Panc1 (cell line): Measurements from ENCODE around the gene PRODH2. TPM values are rescaled to one million over a fixed set of nuclear protein-coding genes. Genes with fewer than 3 reads are reported as not detected.

Experiments used
- ATAC-seq: fragments of 200-7000 bp; cut with Tn5 transposase; 2 replicates; pipeline ENCODE4 v1.9.1; 2020; ENCODE audit warnings: mild to moderate bottlenecking, moderate library complexity
- BruUV-seq: library from RNA; stranded (reverse); fragments of 400-500 nt; replicated peaks from 2 replicates; lab custom pipeline; 2021; lab: Mats Ljungman, UMichigan
- CTCF ChIA-PET: fragments of 300-600 bp; sonication (Branson Sonifier 250); formaldehyde crosslinking; loops from one replicate; lab custom pipeline; 2022; ENCODE audit warnings: antibody characterized with exemption; lab: Charles Lee
- POLR2A ChIA-PET: fragments of 300-600 bp; sonication (Branson Sonifier 250); formaldehyde crosslinking; loops from one replicate; lab custom pipeline; 2022; ENCODE audit warnings: antibody characterized with exemption; lab: Charles Lee
- DNase-seq: peaks from one replicate; pipeline ENCODE4 v3.0.0-alpha.2; 2010; ENCODE audit warnings: low read depth, low spot score
- H3K27ac ChIP-seq: 2 replicates; pipeline ENCODE4 v1.5.1; 2011; ENCODE audit warnings: mild to moderate bottlenecking, low read length, inconsistent platforms
- H3K27me3 ChIP-seq: fragments of 200-500 bp; sonication (Bioruptor generic); 2 replicates; pipeline ENCODE4 v1.6.0; 2014; ENCODE audit warnings: low read length, inconsistent platforms; ENCODE audit not compliant: control insufficient read depth, insufficient read depth
- H3K36me3 ChIP-seq: fragments of 200-500 bp; sonication (Bioruptor generic); 2 replicates; pipeline ENCODE4 v1.5.1; 2014; ENCODE audit warnings: inconsistent platforms, mild to moderate bottlenecking, low read length, moderate library complexity; ENCODE audit not compliant: control insufficient read depth, insufficient read depth
- H3K4me1 ChIP-seq: 2 replicates; pipeline ENCODE4 v1.5.1; 2011; ENCODE audit warnings: inconsistent platforms, mild to moderate bottlenecking, low read length, moderate library complexity; ENCODE audit not compliant: control insufficient read depth, insufficient read depth
- H3K4me3 ChIP-seq, 2 experiments: 2 replicates each; pipeline ENCODE4 v1.5.1; 2011 to 2012; ENCODE audit warnings: low read depth in 2 of 2, low read length in 2 of 2, mild to moderate bottlenecking in 2 of 2, inconsistent platforms in 1 of 2, moderate library complexity in 1 of 2
- H3K9me3 ChIP-seq: fragments of 200-500 bp; sonication (Bioruptor generic); 2 replicates; pipeline ENCODE4 v1.5.1; 2014; ENCODE audit warnings: low read depth, mild to moderate bottlenecking, inconsistent platforms, low read length, moderate library complexity; ENCODE audit not compliant: control insufficient read depth, insufficient read depth
- POLR2AphosphoS5 ChIP-seq: IDR thresholded peaks from 2 replicates; pipeline ENCODE4 v1.6.1; 2012; ENCODE audit warnings: mild to moderate bottlenecking, low read depth, low read length, moderate library complexity
- REST ChIP-seq, 2 experiments: IDR thresholded peaks; 2 replicates each; pipeline ENCODE4 v1.6.1; 2011 to 2012; ENCODE audit warnings: low read depth in 2 of 2, control low read depth in 1 of 2, low read length in 1 of 2, mild to moderate bottlenecking in 1 of 2, moderate library complexity in 1 of 2; ENCODE audit not compliant: insufficient read depth in 1 of 2
- SIN3A ChIP-seq: IDR thresholded peaks from 2 replicates; pipeline ENCODE4 v1.6.1; 2012; ENCODE audit warnings: low read depth, mild to moderate bottlenecking, low read length, moderate library complexity, borderline replicate concordance; ENCODE audit not compliant: insufficient read depth
- TCF7L2 ChIP-seq: IDR thresholded peaks from 2 replicates; pipeline ENCODE4 v1.6.1; 2011; ENCODE audit warnings: mild to moderate bottlenecking, low read depth, low read length, inconsistent platforms
- in situ Hi-C: cut with HindIII; loops from 2 replicates; pipeline ENCODE4 v1.10.0; 2016; ENCODE audit warnings: low sequenced_read_pairs, low pct_unique_long_range_greater_than_20kb
- intact Hi-C: fragments of 100-400 bp; cut with micrococcal nuclease; formaldehyde crosslinking; loops from one replicate; pipeline ENCODE4 v1.10.0; 2022; ENCODE audit not compliant: unreplicated experiment
- total RNA-seq: library from RNA; stranded (reverse); gene quantifications from one replicate; pipeline ENCODE4 v1.2.1, GENCODE V29; 2021; ENCODE audit not compliant: unreplicated experiment
- TF ChIP-seq, protein P1 (sequence below): fragments of 450-650 bp; IDR thresholded peaks from 2 replicates; pipeline ENCODE4 v1.5.1; 2017; ENCODE audit warnings: mild to moderate bottlenecking

PRODH2 gene
- total RNA-seq, 1 experiment from 2014 or later = not detected

DNA sequence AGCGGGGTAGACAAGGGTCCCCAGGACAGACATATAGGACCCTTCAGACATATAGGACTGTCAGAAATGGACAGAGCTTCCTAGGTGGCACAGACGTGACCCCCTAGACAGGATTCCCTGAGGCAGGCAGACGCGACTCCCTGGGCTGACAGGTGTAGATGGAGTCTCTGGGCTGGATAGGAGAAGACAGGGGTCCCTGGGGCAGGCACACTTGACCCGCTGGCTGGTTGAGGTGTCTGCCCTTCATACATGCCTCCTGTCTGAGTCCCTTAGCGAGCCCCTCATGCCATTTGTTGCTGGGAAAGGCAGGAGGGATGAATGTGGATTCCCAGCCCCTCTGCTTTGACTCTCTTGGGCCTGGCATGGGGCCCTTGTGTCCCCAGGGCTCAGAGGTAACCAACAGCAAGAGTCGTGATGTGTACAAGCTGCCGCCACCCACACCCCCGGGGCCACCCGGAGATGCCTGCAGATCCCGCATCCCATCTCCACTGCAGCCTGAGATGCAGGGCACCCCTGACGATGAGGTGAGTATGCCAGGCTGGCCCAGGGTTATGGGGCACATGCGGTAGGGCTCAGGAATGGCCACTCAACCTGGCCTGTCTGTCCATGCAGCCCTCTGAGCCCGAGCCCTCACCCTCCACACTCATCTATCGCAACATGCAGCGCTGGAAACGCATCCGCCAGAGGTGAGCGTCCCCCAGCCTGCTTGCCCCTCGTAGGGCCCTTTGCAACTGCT lies 58.8 kb downstream of the PRODH2 start:
- Histone ChIP-seq H3K9me3 (no peaks in the 10 kb centered on the region), H3K27me3 (no peaks in the 10 kb centered on the region), H3K36me3 (no peaks in the 10 kb centered on the region), H3K4me3 (no peak overlapping the region), H3K4me1 (peaks cover 10% of the 10 kb centered on the region), H3K27ac (no peak overlapping the region)
- BruUV-seq = no TSS peak
- DNase-seq (no peak), ATAC-seq (no peak)
- ChIA-PET POLR2A (interaction anchor here (0.6 kb wide), 1 partner anchor 8 kb away, joined by 5 read pairs; the partner anchor contains the start of genes PSENEN and U2AF1L4), CTCF (no interaction called here)
- TF ChIP-seq POLR2AphosphoS5 (no peak), TCF7L2 (no peak), REST (IDR thresholded peaks at IDR 0.05; ENCODE audit: insufficient read depth in 1 of 2, low read depth in 2 of 2, low read length in 1 of 2) (no peak), SIN3A (no peak)
- TF ChIP-seq, protein P1, sequence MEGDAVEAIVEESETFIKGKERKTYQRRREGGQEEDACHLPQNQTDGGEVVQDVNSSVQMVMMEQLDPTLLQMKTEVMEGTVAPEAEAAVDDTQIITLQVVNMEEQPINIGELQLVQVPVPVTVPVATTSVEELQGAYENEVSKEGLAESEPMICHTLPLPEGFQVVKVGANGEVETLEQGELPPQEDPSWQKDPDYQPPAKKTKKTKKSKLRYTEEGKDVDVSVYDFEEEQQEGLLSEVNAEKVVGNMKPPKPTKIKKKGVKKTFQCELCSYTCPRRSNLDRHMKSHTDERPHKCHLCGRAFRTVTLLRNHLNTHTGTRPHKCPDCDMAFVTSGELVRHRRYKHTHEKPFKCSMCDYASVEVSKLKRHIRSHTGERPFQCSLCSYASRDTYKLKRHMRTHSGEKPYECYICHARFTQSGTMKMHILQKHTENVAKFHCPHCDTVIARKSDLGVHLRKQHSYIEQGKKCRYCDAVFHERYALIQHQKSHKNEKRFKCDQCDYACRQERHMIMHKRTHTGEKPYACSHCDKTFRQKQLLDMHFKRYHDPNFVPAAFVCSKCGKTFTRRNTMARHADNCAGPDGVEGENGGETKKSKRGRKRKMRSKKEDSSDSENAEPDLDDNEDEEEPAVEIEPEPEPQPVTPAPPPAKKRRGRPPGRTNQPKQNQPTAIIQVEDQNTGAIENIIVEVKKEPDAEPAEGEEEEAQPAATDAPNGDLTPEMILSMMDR = no peak
- intact Hi-C loops (no loop called here), in situ Hi-C loops (no loop called here)

DNA sequence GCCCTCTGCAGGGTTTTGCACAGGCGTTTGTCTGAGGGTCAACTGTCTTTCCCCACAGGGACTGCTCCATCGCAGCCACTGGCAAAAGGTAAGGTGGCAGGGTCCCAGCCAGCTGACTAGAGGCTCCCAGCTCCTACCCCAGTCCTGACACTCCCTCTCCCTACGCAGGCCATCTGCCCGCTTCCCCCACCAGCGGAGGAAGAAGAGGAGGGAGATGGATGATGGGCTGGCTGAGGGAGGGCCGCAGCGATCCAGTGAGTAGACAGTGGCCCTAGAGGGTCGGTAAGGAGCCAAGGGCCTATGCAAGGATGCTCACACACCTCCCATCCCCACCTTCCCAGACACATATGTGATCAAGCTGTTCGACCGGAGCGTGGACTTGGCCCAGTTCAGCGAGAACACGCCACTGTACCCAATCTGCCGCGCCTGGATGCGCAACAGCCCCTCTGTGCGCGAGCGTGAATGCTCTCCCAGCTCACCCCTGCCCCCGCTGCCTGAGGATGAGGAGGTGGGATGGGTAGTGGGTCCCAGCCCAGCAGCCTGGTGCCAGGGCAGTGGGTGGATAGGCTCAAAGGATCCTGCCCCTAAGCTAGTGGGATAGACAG lies 59.8 kb downstream of the PRODH2 start:
- Histone ChIP-seq H3K4me1 (peaks cover 12% of the 10 kb centered on the region), H3K4me3 (no peak overlapping the region), H3K27ac (no peak overlapping the region), H3K9me3 (no peaks in the 10 kb centered on the region), H3K36me3 (no peaks in the 10 kb centered on the region), H3K27me3 (no peaks in the 10 kb centered on the region)
- ChIA-PET CTCF (interaction anchor here (0.5 kb wide), 1 partner anchor 186 kb away, joined by 9 read pairs; no protein-coding TSS in a partner anchor), POLR2A (no interaction called here)
- TF ChIP-seq, protein P1 = no peak
- TF ChIP-seq POLR2AphosphoS5 (no peak), SIN3A (no peak), REST (IDR thresholded peaks at IDR 0.05; ENCODE audit: insufficient read depth in 1 of 2, low read depth in 2 of 2, low read length in 1 of 2) (no peak), TCF7L2 (no peak)
- intact Hi-C loops = no loop called here
- ATAC-seq (no peak), DNase-seq (no peak)
- in situ Hi-C loops = no loop called here
- BruUV-seq = no TSS peak
